ENCODE measurements around the gene FREY1.

DNA sequence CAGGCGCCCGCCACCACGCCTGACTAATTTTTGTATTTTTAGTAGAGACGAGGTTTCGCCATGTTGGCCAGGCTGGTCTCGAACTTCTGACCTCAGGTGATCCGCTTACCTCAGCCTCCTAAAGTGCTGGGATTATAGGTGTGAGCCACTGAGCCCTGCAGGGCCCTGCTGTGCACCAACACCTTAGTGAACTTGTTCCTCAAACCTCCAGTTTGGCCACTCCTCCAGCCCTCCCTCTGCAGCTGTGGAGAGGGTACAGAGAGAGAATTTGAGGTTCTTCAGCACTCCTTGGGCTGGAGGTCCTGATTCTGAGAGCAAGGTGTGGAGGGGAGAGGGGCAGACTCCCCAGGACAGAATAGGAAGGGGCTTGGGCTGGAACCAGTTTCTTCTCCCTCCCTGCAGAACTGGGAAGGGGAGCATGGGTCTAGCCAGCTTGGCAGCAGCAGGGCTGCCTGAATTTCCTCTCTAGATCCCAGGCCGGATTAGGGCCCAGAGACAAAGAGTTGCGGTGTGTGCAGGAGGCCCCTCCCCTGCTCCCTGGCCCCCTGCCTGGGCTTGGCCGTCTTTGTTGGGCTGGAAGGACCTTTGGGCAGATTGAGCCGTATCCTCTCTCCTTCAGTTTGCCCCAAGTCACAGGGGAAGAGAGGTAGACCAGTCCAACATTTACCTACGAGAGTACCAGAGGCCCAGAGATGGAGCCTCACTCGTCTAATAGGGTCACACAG, 12.9 kb upstream of the FREY1 start:
- TF ChIP-seq, protein P1, sequence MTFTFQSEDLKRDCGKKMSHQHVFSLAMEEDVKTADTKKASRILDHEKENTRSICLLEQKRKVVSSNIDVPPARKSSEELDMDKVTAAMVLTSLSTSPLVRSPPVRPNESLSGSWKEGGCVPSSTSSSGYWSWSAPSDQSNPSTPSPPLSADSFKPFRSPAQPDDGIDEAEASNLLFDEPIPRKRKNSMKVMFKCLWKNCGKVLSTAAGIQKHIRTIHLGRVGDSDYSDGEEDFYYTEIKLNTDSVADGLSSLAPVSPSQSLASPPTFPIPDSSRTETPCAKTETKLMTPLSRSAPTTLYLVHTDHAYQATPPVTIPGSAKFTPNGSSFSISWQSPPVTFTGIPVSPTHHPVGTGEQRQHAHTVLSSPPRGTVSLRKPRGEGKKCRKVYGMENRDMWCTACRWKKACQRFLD (tag by site-specific recombination; IDR thresholded peaks at IDR 0.05) = no peak
- TF ChIP-seq, protein P2, sequence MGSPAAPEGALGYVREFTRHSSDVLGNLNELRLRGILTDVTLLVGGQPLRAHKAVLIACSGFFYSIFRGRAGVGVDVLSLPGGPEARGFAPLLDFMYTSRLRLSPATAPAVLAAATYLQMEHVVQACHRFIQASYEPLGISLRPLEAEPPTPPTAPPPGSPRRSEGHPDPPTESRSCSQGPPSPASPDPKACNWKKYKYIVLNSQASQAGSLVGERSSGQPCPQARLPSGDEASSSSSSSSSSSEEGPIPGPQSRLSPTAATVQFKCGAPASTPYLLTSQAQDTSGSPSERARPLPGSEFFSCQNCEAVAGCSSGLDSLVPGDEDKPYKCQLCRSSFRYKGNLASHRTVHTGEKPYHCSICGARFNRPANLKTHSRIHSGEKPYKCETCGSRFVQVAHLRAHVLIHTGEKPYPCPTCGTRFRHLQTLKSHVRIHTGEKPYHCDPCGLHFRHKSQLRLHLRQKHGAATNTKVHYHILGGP (tag by site-specific recombination; IDR thresholded peaks at IDR 0.05) = no peak
- TF ChIP-seq ZFP3 (tag by site-specific recombination; IDR thresholded peaks at IDR 0.05; ENCODE audit: low read depth) = no peak

Measured in HEK293 (cell line).